Hindlimb muscle (tissue), 1 donor: ENCODE measurements around the gene NR3C1. TPM values are rescaled to one million over a fixed set of nuclear protein-coding genes. Genes with fewer than 3 reads are reported as not detected.
"Not testable (repeated sequence)": the region's sequence is repeated elsewhere in the genome, so short reads cannot be mapped to it uniquely, and the experiment has no call there.

Source experiments
- DNase-seq: peaks from one replicate; pipeline ENCODE4 v3.0.0-alpha.2; 2013
- polyA plus RNA-seq: library from polyadenylated mRNA; unstranded; fragments of 120-200 nt; gene quantifications from one replicate; pipeline ENCODE4 v1.2.1, GENCODE V29; 2013; ENCODE audit not compliant: insufficient read length

Gene NR3C1
- polyA plus RNA-seq, 1 donor = 60.2 TPM

- not testable (repeated sequence) for DNase-seq
Measured at GRCh38 chr5:143334380-143334779, 69.1 kb downstream of the NR3C1 start.

- no peak for DNase-seq
Measured at GRCh38 chr5:143331956-143332355, 71.5 kb downstream of the NR3C1 start.

GRCh38 chr5:143329843-143330242 is 73.6 kb downstream of the NR3C1 start:
- DNase-seq = no peak

GRCh38 chr5:143328589-143329220 is 74.8 kb downstream of the NR3C1 start:
- DNase-seq = no peak

- not testable (repeated sequence) for DNase-seq
Measured at GRCh38 chr5:143325086-143325485, 78.4 kb downstream of the NR3C1 start.

GRCh38 chr5:143322931-143323630 is 80.4 kb downstream of the NR3C1 start:
- DNase-seq = not testable (repeated sequence)

GRCh38 chr5:143322176-143322575 is 81.3 kb downstream of the NR3C1 start:
- no peak for DNase-seq

GRCh38 chr5:143319437-143320227 is 83.9 kb downstream of the NR3C1 start:
- no peak for DNase-seq

GRCh38 chr5:143318833-143319232 is 84.7 kb downstream of the NR3C1 start:
- DNase-seq = no peak

GRCh38 chr5:143318270-143318669 is 85.2 kb downstream of the NR3C1 start:
- no peak for DNase-seq

GRCh38 chr5:143316844-143317631 is 86.4 kb downstream of the NR3C1 start:
- no peak for DNase-seq

- DNase-seq = no peak
Measured at GRCh38 chr5:143316337-143316736, 87.1 kb downstream of the NR3C1 start.

- DNase-seq = no peak
Measured at GRCh38 chr5:143315929-143316328, 87.6 kb downstream of the NR3C1 start.

GRCh38 chr5:143315214-143315613 is 88.3 kb downstream of the NR3C1 start:
- no peak for DNase-seq

- no peak for DNase-seq
Measured at GRCh38 chr5:143314659-143315058, 88.8 kb downstream of the NR3C1 start.

GRCh38 chr5:143314099-143314498 is 89.4 kb downstream of the NR3C1 start:
- no peak for DNase-seq

GRCh38 chr5:143313298-143313852 is 90.1 kb downstream of the NR3C1 start:
- no peak for DNase-seq

- no peak for DNase-seq
Measured at GRCh38 chr5:143312822-143313221, 90.7 kb downstream of the NR3C1 start.

GRCh38 chr5:143311955-143312354 is 91.5 kb downstream of the NR3C1 start:
- DNase-seq = no peak

GRCh38 chr5:143311428-143311827 is 92.1 kb downstream of the NR3C1 start:
- no peak for DNase-seq

GRCh38 chr5:143309661-143310431 is 93.6 kb downstream of the NR3C1 start:
- no peak for DNase-seq

GRCh38 chr5:143308731-143309130 is 94.8 kb downstream of the NR3C1 start:
- no peak for DNase-seq
